ENCODE measurements around the gene CTNNBL1.
"Not testable (repeated sequence)": the region's sequence is repeated elsewhere in the genome, so short reads cannot be mapped to it uniquely, and the experiment has no call there.

Gene CTNNBL1

GRCh38 chr20:37853823-37854375, 160.1 kb downstream of the CTNNBL1 start:
- H3K4me3 ChIP-seq (ENCODE audit: low read length), result no peak overlapping the region
- peaks cover 3% of the 10 kb centered on the region for H3K36me3 ChIP-seq (ENCODE audit: insufficient read depth, low read length)
- no peaks in the 10 kb centered on the region for H3K9me3 ChIP-seq (ENCODE audit: low read length)
- peaks cover 13% of the 10 kb centered on the region for H3K4me1 ChIP-seq (ENCODE audit: insufficient read depth, low read length)
- H3K27me3 ChIP-seq (ENCODE audit: insufficient read depth, low read length), result no peaks in the 10 kb centered on the region
- no peak overlapping the region for H2AFZ ChIP-seq (ENCODE audit: low read depth, low read length)

- not testable (repeated sequence) for H3K4me1 ChIP-seq (ENCODE audit: insufficient read depth, low read length); H3K27me3 ChIP-seq (ENCODE audit: insufficient read depth, low read length); H3K9me3 ChIP-seq (ENCODE audit: low read length)
Observed at GRCh38 chr20:37856034-37856433, 162.2 kb downstream of the CTNNBL1 start.

GRCh38 chr20:37856932-37857660, 163.3 kb downstream of the CTNNBL1 start:
- peaks cover 8% of the 10 kb centered on the region for H3K4me1 ChIP-seq (ENCODE audit: insufficient read depth, low read length)
- no peak overlapping the region for H2AFZ ChIP-seq (ENCODE audit: low read depth, low read length)
- peaks cover 4% of the 10 kb centered on the region for H3K9me3 ChIP-seq (ENCODE audit: low read length)
- no peaks in the 10 kb centered on the region for H3K27me3 ChIP-seq (ENCODE audit: insufficient read depth, low read length)
- peaks cover 25% of the 10 kb centered on the region for H3K36me3 ChIP-seq (ENCODE audit: insufficient read depth, low read length)
- no peak overlapping the region for H3K4me3 ChIP-seq (ENCODE audit: low read length)

More at GRCh38 chr20:37856034-37856433, 162.2 kb downstream of the CTNNBL1 start:
- not testable (repeated sequence) for H3K4me3 ChIP-seq (ENCODE audit: low read length); H2AFZ ChIP-seq (ENCODE audit: low read depth, low read length)
- peaks cover 15% of the 10 kb centered on the region for H3K36me3 ChIP-seq (ENCODE audit: insufficient read depth, low read length)

GRCh38 chr20:37859406-37860171, 165.8 kb downstream of the CTNNBL1 start:
- H2AFZ ChIP-seq (ENCODE audit: low read depth, low read length), result no peak overlapping the region
- H3K4me3 ChIP-seq (ENCODE audit: low read length), result no peak overlapping the region
- no peaks in the 10 kb centered on the region for H3K27me3 ChIP-seq (ENCODE audit: insufficient read depth, low read length)
- peaks cover 8% of the 10 kb centered on the region for H3K4me1 ChIP-seq (ENCODE audit: insufficient read depth, low read length)
- peaks cover 27% of the 10 kb centered on the region for H3K36me3 ChIP-seq (ENCODE audit: insufficient read depth, low read length)
- H3K9me3 ChIP-seq (ENCODE audit: low read length), result peaks cover 4% of the 10 kb centered on the region

GRCh38 chr20:37863289-37863688, 169.5 kb downstream of the CTNNBL1 start:
- Histone ChIP-seq H3K9me3 (ENCODE audit: low read length) (peaks cover 4% of the 10 kb centered on the region), H3K27me3 (ENCODE audit: insufficient read depth, low read length) (no peaks in the 10 kb centered on the region), H2AFZ (ENCODE audit: low read depth, low read length) (no peak overlapping the region), H3K4me3 (ENCODE audit: low read length) (no peak overlapping the region), H3K4me1 (ENCODE audit: insufficient read depth, low read length) (peaks cover 12% of the 10 kb centered on the region), H3K36me3 (ENCODE audit: insufficient read depth, low read length) (peaks cover 27% of the 10 kb centered on the region)

GRCh38 chr20:37864298-37864697, 170.5 kb downstream of the CTNNBL1 start:
- Histone ChIP-seq H3K36me3 (ENCODE audit: insufficient read depth, low read length) (peaks cover 27% of the 10 kb centered on the region), H3K4me1 (ENCODE audit: insufficient read depth, low read length) (peaks cover 22% of the 10 kb centered on the region), H2AFZ (ENCODE audit: low read depth, low read length) (no peak overlapping the region), H3K4me3 (ENCODE audit: low read length) (no peak overlapping the region), H3K9me3 (ENCODE audit: low read length) (peaks cover 4% of the 10 kb centered on the region), H3K27me3 (ENCODE audit: insufficient read depth, low read length) (no peaks in the 10 kb centered on the region)

- no peak overlapping the region for H3K4me3 ChIP-seq (ENCODE audit: low read length)
- H3K4me1 ChIP-seq (ENCODE audit: insufficient read depth, low read length), result peaks cover 29% of the 10 kb centered on the region
- H3K9me3 ChIP-seq (ENCODE audit: low read length), result peaks cover 4% of the 10 kb centered on the region
- peaks cover 19% of the 10 kb centered on the region for H3K36me3 ChIP-seq (ENCODE audit: insufficient read depth, low read length)
- H2AFZ ChIP-seq (ENCODE audit: low read depth, low read length), result no peak overlapping the region
- H3K27me3 ChIP-seq (ENCODE audit: insufficient read depth, low read length), result no peaks in the 10 kb centered on the region
Observed at GRCh38 chr20:37866051-37866450, 172.2 kb downstream of the CTNNBL1 start.

GRCh38 chr20:37867289-37868195, 173.7 kb downstream of the CTNNBL1 start:
- Histone ChIP-seq H2AFZ (ENCODE audit: low read depth, low read length) (no peak overlapping the region), H3K36me3 (ENCODE audit: insufficient read depth, low read length) (peaks cover 14% of the 10 kb centered on the region), H3K9me3 (ENCODE audit: low read length) (peaks cover 4% of the 10 kb centered on the region), H3K27me3 (ENCODE audit: insufficient read depth, low read length) (no peaks in the 10 kb centered on the region), H3K4me3 (ENCODE audit: low read length) (no peak overlapping the region), H3K4me1 (ENCODE audit: insufficient read depth, low read length) (peaks cover 29% of the 10 kb centered on the region)

- Histone ChIP-seq H3K36me3 (ENCODE audit: insufficient read depth, low read length) (peaks cover 13% of the 10 kb centered on the region), H2AFZ (ENCODE audit: low read depth, low read length) (no peak overlapping the region), H3K9me3 (ENCODE audit: low read length) (peaks cover 4% of the 10 kb centered on the region), H3K4me1 (ENCODE audit: insufficient read depth, low read length) (peaks cover 29% of the 10 kb centered on the region), H3K27me3 (ENCODE audit: insufficient read depth, low read length) (no peaks in the 10 kb centered on the region), H3K4me3 (ENCODE audit: low read length) (no peak overlapping the region)
Observed at GRCh38 chr20:37868851-37869333, 175.1 kb downstream of the CTNNBL1 start.

- no peaks in the 10 kb centered on the region for H3K27me3 ChIP-seq (ENCODE audit: insufficient read depth, low read length)
Observed at GRCh38 chr20:37869334-37869861, 175.6 kb downstream of the CTNNBL1 start.

GRCh38 chr20:37870294-37870693, 176.5 kb downstream of the CTNNBL1 start:
- H3K36me3 ChIP-seq (ENCODE audit: insufficient read depth, low read length), result peaks cover 17% of the 10 kb centered on the region
- H3K9me3 ChIP-seq (ENCODE audit: low read length), result peaks cover 4% of the 10 kb centered on the region
- no peak overlapping the region for H3K4me3 ChIP-seq (ENCODE audit: low read length)
- peaks cover 29% of the 10 kb centered on the region for H3K4me1 ChIP-seq (ENCODE audit: insufficient read depth, low read length)
- H3K27me3 ChIP-seq (ENCODE audit: insufficient read depth, low read length), result no peaks in the 10 kb centered on the region
- no peak overlapping the region for H2AFZ ChIP-seq (ENCODE audit: low read depth, low read length)

More at GRCh38 chr20:37869334-37869861, 175.6 kb downstream of the CTNNBL1 start:
- Histone ChIP-seq H3K4me3 (ENCODE audit: low read length) (no peak overlapping the region), H3K4me1 (ENCODE audit: insufficient read depth, low read length) (peaks cover 29% of the 10 kb centered on the region), H3K9me3 (ENCODE audit: low read length) (peaks cover 4% of the 10 kb centered on the region), H2AFZ (ENCODE audit: low read depth, low read length) (no peak overlapping the region), H3K36me3 (ENCODE audit: insufficient read depth, low read length) (peaks cover 17% of the 10 kb centered on the region)

GRCh38 chr20:37871751-37872150, 177.9 kb downstream of the CTNNBL1 start:
- peaks cover 17% of the 10 kb centered on the region for H3K36me3 ChIP-seq (ENCODE audit: insufficient read depth, low read length)
- no peaks in the 10 kb centered on the region for H3K27me3 ChIP-seq (ENCODE audit: insufficient read depth, low read length)
- H3K4me3 ChIP-seq (ENCODE audit: low read length), result no peak overlapping the region
- no peak overlapping the region for H2AFZ ChIP-seq (ENCODE audit: low read depth, low read length)
- peaks cover 29% of the 10 kb centered on the region for H3K4me1 ChIP-seq (ENCODE audit: insufficient read depth, low read length)
- H3K9me3 ChIP-seq (ENCODE audit: low read length), result peaks cover 4% of the 10 kb centered on the region

Measured in neuron (in vitro differentiated cells).